NCI-H345 treated with DMSO at 0.1 percent for 48 hours (cell line): Measurements from ENCODE around the gene WDR64.

Source experiments
- DNase-seq: peaks from one replicate; lab custom pipeline; 2025; ENCODE audit not compliant: unreplicated experiment; lab: John Stamatoyannopoulos, UW

The WDR64 gene

DNA sequence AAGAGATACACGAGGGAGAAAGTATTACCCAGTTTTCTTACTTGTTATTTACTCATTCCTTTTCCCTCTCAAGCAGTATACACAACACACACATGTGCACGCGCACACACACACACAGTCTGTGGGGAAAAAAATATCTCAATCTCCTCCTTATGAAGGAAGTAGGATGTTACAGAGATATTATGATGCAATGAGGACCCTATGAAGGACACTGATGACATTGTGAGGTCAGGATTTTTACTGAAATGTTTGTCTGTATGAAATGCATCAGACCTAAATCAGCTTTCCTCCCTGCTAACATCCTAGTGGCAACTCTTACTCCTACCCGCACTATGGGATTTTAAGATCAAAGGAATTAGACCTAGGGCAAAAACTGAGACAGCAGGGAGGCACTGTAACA is at the start of gene WDR64:
WDR64 (plus strand) TSS at position 270 of the 400 bp plus-strand sequence. CDS start 204 bp downstream, outside the sequence.
- no peak for DNase-seq

DNA sequence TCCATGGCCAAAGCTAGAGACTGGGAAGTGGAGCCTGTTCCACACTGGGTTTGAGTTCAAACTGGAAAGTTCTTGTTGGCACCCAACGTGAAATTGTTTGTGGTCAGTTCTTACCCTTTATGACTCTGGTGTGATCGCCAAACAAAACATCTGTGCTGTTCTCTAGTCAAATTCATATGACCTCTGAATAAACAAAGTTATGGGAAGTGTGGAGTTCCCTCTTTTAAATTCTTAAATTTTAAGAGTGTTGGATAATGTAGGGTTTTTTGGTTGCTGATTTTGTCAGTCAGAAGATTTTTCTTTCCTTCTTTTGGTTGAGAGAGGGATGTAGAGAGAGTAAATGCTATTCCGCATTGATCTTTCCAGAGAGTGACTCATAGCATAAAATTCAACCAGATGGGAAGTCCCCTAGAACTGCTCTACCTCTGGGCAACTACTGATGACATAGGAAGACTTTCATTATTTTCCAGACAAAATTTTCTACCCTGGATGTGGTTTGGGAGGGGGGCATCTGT is 48.3 kb upstream of the WDR64 start:
- no peak for DNase-seq

DNA sequence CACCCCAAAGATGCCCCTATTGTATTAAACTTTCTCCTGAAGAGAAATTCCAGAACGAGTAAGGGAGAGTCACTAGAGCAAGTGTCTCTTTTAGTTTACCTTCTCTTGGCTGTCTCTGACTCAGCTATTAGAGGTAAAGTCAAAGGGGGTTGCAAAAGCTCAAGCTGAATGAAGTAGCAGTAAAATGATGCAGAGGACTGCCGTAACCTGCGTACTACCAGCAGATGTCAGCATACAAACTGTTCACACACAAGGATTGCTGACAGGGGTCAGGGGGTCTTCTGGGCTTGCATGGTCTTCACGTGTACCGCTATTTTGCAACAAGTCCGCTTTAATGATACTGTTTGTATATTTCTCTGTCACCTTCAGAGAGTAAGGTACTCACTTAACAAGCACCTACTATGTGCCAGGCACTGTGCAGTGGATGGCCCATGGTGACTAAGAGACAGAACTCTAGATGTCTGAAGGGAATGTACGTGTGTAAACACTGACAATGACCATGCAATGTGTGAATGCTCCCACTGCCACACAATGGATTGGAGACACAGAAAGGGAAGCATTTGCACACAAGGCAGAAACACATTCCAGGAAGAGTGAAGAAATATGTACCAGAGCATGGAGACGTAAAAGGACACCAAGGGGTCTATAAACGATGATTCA is 46.8 kb upstream of the WDR64 start:
- no peak for DNase-seq

DNA sequence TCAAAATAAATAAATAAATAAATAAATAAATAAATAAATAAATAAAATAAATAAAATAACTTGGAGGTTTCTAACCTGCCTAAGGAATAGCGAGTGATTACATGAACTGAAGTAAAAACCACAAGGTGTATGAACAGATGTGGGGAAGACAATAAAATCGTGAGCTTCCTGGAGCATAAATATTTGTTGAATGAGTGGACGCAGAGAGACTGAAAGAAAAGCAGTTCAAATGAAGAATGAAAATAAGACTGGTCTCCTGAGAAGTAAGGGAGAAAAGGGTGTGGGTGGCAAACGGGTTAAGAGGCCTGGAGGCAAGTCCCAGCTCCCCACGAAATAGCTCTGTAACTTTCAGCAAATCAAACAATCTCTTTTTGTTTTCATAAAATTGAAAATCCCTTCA is 45.5 kb upstream of the WDR64 start:
- DNase-seq = no peak

DNA sequence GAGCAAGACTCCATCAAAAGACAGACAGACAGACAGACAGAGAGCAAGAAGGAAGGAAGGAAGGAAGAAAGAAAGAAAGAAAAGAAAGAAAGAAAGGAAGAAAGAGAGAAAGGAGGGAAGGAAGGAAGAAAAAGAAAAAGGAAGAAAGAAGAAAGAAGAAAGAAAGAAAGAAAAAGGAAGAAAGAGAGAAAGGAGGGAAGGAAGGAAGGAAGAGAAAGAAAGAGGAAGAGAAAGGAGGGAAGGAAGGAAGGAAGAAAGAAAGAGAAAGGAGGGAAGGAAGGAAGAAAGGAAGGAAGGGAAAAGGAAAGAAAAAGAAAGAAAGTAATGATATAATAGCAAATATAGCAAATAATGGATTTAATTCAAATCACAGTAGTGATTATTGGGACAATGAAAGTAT is 44.6 kb upstream of the WDR64 start:
- no peak for DNase-seq

DNA sequence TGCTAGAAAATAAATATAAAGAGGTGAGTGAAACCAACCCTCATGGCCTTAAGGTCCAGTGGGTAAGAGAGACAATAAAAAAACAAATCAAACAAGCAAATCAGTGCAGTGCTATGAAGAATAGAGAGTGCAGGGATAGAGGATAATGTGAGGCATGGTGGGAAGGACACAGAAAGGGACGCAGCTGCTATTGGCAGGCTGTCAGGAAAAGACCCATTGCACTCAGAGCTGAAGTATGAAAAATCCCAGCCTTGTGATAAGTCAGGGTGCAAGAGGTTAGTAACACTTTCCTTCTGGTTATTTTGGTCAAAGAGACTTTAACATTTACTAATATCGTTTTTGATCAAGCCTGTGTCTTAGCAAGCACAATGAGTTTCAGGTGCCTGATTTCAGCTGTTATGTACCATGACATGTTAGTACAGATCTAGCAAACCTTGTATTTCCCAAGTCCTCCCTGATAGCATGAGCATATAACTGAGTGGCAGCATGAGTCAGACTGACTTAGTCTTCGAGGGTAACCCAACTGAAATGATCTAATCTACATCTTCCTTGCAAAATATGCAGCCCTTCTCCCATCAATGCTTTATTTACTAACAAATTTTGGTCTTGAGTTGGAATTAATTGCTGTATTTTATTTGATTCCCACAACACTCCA is 43.6 kb upstream of the WDR64 start:
- no peak for DNase-seq

DNA sequence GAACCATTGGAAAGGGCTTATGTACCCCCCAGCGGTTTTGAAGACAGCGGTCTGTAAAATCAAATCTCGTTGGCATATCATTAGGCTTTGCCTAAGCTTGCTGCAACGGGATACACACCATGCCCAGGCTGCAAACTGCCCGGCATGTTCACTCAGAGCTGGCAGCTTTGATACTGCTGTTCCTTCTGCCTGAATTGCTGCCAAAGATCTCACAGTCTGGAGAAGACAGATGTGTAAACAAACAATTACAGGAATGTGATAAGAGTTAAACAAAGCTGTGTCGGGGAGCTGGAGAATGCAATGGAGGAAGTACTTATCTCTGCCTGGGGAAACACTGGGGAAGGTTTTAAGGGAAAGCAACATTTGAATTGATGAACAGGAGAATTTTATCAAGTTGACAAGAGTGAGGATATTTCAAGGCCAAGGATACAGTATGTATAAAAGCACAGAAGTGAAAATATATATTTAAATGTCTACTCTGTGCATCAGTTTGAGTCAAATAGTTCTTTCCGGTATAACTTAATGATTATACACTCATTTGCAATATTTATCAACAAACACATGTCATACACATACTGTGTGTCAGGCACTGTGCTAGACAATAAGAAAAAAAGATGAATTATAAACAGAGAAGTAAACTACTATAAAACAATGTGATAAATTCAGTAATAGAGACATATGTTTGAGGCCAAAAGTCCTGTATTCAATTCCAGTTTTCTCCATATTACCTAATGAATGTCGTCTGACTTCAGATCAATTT is 41.8 kb upstream of the WDR64 start:
- DNase-seq = peak; percentile 19

DNA sequence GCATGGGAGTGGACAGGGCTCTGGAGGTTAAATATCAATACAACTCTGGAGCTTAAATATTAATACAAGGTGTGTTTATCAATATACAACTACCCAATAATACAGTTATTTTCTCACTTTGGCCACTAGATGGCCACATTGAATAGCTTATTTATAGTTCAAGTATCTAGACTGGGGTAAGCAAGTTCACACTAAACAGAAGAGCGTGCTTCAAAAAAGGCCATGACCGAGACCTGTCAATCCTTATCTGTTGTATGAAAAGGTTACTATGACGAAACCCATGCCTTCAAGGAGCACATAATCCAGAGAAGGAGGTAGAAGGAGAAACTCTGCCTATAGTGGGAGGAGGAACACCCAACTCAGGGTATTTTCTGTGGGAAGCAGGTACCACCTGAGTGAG is 41.0 kb upstream of the WDR64 start:
- DNase-seq = peak; percentile 48

DNA sequence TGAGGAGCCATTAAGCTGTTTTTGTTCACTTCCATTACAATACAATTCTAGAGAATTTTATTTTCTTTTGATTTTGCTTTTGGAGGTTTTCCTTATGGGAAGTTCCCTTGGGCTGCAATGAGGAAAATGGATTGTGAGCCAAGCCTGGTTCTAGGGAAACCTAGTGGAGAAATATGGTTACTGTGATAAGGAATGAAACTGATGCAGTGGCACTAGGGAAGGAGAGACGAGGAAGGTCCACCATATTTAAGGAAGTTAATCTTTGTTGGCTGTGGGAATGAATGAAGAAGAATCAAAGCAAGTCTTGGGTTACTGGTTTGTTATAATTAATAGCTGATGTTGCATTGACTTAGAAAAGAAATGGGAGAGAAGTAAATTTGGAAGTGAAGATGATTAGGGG is 40.3 kb upstream of the WDR64 start:
- DNase-seq = no peak

DNA sequence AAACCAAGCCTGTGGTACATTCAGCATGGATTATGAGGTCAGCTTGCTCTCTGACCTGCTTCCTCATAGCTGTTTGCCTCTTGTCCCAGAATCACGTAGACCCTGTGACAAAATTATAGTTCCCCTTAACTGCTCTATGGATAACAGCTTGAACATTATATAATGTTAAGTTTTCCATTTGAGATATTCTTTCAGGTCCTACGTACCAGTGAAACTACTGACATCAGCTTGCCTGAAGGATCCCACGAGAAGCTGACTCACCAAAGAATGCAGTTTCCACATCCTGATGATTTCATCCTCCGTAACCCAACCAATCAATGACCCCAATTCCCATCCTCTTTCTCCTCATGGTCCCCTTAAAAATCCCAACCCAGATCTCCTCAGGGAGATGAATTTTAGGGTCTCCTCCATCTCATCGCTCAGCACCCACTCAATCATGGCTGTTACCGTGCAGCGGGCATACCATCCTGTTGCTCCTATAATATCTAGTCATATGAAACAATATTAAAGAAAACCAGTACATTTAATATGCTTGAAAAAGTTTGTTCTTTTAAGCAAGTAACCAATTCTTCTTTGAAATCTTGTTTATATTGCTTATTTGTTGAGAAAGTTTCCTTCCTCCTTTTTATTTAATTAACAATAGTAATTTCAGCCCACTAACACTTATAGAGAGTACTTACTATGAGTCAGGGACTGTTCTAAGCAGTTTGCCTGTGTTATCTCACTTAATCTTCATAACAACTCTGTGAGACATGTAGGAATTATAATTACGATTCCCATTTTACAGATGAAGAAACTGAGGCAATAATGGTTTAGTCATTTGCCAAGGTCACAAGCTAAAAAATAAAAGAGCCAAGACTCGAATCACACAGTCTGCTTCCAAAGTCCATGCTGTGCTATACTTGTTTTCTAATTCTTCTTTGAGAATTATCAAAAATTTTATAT is 39.3 kb upstream of the WDR64 start:
- DNase-seq = no peak

DNA sequence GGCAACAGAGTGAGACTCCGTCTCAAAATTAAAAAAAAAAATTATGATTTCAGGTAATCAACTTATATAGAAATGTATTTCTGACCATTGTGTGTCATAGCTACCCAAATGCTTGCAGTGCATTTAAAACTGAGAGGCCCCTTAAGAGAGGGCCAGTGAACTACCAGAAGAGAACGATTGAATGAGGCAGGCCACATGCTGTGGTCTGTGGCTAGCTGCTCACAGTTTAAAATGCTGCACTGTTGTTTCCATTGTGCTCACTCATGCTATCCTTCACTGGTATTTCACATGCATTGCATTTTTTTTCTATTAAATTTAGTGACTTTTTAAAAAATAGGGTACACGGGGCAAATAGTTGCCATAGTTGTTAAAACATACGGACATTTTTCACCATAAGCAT is 37.9 kb upstream of the WDR64 start:
- no peak for DNase-seq

DNA sequence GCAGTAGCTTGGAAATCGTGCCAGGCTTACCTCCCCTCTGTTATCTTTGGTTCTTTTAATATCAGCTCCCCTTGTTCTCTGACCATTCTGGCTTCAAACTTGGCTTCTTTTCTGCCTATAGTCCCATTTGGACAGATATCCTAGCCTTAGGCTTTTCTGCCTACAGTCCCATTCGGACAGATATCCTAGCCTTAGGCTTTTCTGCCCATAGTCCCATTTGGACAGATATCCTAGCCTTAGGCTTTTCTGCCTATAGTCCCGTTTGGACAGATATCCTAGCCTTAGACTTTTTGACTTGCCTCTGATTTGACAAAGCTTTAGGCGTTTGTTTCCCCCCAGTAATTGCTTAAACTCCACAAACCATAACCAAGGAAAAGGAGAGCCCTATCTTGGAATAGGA is 37.5 kb upstream of the WDR64 start:
- no peak for DNase-seq

DNA sequence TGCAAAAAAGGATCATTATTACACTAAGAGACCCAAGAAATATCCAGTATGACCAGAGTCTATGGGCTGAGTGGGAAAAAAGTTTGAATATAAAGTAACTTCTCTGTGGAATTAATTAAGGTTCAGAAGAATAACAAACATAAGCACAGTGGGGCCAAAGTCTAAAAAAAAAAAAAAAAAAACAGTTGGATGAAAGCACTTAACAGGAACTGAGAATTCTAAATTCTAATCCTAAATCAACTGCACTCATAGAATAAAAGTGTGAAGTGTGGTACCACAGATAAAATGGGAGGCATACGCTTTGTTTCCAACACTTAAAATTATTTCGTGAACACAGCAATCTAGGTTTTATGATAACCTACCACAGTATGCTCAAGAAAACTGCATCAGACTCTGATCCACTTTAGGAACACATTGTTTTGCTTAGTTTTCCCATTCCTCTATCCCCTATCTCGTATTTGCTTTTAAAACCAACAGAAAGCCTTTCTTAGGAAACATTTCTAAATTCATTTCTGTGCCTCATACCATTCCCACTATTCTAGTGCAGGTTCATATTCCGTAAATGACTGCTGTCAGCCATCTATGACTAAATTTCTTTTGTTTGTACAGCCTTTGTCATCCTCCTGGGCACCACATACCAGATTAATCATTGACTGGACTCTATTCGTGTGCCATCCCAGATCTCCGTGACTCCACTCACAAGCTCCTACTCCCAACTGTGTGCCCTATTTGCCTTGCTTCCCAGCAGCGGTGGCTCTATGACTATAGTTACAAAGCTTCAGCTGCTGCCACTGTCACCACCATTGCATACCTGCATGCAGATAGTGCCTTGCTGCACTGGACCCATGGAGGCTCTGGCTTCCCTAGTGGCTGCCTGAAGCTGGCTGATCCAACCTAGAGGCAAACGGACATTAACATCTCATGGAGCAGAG is 36.8 kb upstream of the WDR64 start:
- no peak for DNase-seq

DNA sequence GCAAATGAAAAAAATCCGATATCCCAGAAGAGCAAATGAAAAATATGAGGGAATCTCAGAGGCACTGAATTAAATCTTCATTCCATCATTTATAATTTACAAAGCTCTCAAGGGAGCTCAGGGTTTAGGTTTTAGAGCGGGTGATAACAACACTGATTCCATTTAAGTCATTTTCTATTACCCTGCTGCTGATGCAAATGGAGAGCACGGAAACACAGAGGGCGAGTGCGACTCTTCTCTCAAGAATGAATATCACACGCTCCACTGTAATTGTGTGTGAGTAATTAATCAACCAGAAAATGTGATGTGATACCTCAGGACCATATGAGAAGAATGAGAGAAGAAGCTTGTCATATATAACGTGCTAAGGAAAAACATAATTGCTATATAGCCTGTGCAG is 34.7 kb upstream of the WDR64 start:
- no peak for DNase-seq

DNA sequence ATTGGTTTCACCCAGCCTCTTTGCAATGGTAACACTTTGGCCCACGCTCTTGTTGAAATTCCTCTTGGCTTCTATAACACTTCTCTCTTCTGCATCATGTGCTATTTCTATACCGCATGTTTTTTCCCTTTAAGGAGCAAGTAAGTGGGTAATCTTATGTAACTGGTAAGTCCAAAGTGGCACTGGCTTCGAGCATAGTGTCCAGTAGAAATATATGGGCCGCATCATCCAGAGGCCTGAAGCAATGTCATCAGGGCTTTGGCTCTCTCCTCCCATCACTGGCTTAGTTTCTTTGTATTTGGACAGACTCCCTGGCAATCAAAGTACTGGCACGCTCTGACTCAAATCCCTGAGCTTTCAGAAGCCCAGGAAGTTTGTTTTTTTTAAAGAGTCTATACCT is 29.4 kb upstream of the WDR64 start:
- DNase-seq = no peak

DNA sequence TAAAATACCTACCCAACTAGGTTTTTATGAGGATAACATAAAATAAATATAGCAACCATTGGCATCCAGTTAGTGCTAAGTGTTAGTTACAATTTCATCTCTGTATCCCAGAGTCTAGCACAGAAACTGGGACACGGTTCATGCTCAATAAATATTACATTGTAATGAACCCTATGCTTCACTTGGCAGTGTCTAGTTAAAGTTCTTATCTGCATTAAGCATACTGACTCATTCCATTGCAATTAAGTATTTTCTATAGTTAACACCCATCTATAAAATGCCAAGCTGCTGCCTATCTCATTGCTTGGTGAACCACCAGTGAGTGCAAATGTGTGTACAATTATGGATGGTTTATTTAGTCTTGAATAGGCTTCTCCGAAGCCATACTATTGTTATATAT is 27.1 kb upstream of the WDR64 start:
- DNase-seq = no peak

DNA sequence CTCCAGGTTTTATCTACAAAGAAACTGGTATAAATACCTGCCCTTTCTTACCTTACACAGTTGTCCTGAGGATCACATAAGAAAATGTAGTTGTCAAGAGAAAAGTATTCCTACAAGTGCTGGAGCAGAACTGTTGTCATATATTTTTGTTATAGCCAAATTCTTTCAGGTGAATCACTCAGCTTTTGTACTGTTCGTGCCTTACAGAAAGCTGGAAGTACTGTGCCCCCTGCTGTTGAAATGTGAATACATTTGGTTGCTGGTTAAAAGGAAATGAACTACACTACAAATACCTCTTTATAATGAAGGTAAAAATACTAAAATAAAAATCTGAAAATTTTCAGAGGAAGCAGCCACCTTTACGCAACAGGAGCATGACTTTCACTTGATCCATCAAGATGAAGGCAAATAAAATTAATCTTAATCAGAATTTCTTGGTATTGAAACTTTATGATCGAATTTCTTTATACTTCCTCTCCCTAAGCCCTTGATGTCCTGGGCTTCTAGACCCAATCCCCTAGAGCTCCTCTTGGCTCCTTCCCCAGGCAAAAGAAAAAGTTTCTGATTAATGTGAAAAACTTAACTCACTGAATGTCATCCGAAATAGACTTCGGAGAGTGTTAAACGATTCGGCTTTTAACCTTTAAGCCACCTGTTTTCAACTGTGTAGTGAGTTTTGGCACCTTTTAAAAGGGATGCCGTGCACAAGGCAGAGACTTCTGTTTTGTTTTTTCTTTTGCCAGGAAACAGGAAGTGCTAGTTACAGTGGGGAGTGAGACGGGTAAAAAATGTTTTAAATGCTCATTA is 24.4 kb upstream of the WDR64 start:
- no peak for DNase-seq

DNA sequence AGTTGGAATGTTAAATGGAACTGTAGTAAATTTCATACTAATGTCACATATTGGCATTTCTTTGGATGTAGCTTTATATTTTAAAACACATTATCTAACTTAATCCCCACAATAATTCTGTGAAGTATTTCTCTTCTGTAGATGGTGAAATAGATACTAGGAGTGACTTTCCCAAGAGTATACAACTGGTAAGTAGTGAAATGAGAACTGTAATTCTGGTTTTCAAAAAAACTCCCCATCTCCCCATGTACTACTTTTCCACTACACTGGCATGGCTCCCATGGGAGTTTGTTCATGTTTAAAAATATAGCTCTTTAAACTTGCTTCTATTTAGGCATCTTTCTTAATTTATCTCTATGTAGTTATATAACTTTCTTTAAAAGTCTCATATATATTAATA is 22.1 kb upstream of the WDR64 start:
- DNase-seq = no peak

DNA sequence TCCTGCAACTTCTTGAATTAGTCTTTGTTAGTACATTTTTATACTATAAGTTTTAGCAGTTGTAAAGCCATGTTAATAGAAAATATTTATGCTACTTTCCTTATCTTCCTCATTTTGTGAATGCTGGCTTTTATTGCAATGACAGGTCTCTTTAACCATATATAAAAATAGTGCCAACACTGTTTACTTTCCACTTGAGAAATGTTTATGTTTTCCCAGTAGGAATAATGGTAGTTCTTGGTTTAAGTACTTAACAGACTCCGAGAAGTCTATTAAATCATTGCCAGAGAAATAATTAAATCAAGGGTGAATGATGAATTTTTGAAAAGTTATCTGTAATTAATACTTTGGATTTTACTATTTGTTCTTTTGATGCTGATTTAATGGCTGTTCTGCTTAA is 21.6 kb upstream of the WDR64 start:
- no peak for DNase-seq
